Activated CD8-positive, alpha-beta memory T cell treated with anti-CD3 and anti-CD28 coated beads for 24 hours (primary cell): ENCODE results near the gene SRMS.
"Not testable (repeated sequence)": the region's sequence is repeated elsewhere in the genome, so short reads cannot be mapped to it uniquely, and the experiment has no call there.

Experiments used
- DNase-seq: peaks from one replicate; pipeline ENCODE4 v3.0.0-alpha.2; 2020

The SRMS gene

DNA sequence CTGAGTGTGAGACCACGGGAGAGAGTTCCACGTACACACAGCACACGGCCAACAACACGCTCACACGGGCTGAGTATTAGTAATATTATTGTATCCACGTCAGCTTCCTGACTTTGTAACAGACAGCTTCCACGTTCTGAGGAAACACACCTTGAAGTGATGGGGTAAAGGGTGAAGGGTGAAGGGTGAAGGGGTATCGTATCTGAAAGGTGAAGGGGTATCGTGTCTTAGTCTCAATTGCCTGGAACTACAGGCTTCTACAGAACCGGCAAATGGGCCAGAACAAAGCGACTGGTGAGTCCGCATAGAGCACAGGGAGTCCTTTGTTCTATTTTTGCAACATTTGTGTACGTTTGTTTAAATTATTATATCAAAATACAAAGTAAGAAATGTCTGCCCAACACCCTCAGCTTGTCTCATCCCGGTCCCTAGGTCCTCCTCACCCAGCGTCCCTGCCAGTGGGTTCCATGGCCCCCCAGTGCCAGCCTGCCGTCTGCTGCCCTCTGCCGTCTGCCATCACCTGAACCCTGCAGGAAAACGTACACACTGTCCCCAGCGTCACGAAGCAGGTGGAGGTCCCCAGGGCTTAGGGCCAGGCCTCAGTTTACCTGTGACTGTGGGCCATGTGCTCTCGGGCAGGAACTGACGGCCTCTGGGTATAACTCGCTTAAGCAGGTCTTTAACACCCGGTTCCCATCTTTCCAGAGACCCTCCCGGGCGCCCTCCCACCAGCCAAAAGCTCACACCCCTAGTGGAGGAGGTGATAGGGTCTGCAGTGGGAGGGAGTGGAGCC is 30.9 kb upstream of the SRMS start:
- no peak for DNase-seq

DNA sequence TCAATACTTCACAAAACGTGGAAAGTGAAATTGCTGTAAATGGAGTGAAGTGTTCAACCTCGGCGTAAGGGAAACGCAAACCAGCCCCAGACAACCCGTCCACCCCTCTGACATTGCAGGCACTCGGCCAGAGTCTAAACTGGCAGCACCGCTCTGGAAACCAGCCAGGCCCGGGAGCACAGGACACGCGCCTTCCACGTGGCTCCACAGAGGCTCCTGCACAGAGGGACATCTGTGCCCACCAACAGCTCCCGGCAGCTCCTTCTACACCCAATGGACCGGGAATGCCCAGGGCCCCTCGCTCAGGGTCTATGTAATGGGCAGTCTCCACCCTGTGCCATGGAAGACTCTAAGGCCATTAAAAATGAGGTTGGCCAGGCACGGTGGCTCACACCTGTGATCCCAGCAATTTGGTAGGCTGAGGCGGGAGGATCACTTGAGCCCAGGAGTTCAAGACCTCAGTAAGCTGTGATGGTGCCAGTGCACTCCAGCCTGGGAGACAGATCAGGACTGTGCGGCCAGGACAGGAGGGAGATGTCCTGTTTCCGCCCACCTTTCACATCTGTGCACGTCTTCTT is 29.9 kb upstream of the SRMS start:
- no peak for DNase-seq

DNA sequence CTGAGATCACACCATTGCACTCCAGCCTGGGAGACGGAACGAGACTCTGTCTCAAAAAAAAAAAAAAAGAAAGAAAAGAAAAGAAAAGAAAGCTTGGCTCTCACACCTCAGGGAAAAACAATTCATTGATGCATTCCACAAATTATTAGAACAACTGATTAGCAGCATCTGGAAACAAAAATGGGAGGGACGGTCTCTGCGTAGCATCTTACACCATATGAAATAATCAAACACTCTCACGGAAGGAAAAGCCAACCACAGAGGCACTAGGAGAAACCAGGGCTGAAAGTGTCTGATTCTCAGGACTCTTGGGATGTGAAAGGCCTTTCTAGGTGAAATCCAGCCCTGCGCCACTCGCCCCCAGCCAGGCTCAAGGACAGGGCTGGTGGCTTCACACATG is 28.8 kb upstream of the SRMS start:
- DNase-seq, result no peak

GRCh38 chr20:63574829-63575743 is 27.5 kb upstream of the SRMS start:
- DNase-seq, result no peak

- peak; percentile 73 for DNase-seq
Observed at GRCh38 chr20:63574156-63574828, 26.7 kb upstream of the SRMS start, which contains the start of gene HELZ2. HELZ2 (minus strand) TSS chr20:63574239; CDS start chr20:63572385, 1,854 bp downstream.

DNA sequence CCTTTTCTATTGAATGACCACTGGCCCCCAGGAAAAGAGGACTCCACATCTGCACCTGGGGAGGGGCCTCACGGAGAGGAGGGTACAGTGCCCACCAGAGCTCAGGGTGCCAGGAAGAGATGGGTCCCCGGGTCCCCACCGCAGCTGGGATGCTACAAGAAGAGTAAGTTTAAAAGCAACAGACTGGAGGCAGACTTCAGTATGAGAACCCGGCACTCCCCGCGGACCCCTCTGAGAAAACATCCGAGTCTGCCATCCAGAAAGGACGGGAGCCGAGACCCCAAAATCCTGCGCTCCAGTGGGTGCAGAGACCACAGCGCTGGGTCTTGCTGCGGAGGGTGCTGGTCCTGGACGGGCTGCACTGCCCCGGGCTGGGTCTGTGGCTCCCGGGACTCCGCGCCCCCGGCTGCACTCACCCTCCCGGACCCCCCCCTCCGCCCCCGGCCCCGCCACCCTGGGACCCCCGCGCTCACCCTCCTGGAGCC is 26.1 kb upstream of the SRMS start:
- no peak for DNase-seq

- no peak for DNase-seq
Observed at GRCh38 chr20:63572788-63573646, 25.5 kb upstream of the SRMS start.

DNA sequence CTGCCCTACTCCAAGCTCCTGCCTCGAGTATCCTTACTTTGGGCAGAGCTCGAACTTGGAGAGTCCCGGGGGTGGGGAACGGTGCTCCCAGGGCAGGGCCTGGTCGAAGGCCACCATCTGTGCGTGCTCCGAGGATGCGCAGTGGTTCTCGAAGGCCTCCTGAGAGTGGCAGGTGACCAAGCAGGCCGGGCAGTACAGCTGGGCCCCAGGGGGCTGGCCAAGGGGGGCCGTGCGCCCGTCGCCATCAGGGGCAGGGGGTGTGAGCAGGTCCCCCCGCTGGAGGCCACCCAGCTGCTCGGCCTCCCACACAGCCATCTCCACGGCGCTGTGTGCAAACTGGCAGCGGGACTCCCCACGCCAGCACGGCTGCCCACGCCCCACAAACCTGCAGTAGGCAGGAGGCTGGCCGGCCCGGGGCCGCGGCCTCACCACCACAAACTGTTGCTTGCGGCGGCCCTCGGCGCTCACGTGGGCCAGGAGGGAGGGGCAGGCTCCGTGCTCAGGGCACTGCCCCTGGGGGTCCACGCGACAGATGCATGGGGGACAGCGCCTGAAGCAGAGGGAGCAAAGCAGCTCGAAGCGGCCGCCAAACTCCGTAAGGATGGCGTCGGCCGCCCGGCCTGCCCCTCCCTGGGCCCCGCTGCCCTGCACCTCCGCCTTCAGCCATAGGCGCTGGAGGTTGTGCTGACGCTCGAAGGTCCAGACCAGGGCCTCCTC is 24.7 kb upstream of the SRMS start:
- DNase-seq, result no peak

- not testable (repeated sequence) for DNase-seq
Observed at GRCh38 chr20:63571087-63571478, 23.5 kb upstream of the SRMS start.

- DNase-seq, result no peak
Observed at GRCh38 chr20:63570281-63571086, 22.9 kb upstream of the SRMS start.

- no peak for DNase-seq
Observed at GRCh38 chr20:63568986-63569949, 21.7 kb upstream of the SRMS start.

DNA sequence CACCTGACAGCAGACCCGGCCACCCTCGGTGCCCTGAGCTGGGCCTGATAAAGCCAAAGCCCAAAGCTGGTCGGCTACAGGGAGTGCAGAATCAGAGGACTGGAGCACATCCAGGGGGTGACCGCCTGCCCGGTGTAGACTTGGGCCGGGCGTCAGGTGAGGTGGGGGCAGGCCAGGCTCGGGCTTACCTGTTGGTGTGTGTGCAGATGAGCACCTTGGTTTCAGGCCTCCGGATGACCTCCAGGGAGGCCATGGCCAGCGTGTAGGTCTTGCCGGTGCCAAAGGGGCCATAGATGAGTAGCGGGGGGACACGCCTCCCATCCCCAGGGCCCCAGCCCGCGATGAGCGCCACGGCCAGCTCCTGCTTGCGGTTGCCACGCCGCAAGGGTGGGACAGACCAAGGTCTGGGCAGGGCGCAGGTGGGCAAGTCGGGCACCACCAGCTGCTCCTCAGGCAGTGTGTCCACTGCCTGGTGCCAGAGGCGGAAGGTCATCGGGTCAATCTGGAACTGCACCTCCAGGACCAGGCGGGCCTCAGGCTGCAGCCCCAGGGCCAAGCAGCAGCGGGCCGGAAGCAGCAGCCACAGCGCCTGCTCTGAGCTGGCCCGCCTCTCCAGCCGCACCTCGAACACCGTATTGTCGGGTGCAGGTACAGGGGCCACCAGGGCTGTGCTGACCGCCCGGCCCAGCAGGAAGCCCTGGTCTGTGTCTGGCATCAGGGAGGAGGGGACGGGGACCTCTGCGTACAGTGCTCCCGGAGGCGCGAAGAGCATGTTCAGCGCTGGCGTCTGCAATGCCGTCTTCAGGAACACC is 20.8 kb upstream of the SRMS start:
- DNase-seq, result no peak

DNA sequence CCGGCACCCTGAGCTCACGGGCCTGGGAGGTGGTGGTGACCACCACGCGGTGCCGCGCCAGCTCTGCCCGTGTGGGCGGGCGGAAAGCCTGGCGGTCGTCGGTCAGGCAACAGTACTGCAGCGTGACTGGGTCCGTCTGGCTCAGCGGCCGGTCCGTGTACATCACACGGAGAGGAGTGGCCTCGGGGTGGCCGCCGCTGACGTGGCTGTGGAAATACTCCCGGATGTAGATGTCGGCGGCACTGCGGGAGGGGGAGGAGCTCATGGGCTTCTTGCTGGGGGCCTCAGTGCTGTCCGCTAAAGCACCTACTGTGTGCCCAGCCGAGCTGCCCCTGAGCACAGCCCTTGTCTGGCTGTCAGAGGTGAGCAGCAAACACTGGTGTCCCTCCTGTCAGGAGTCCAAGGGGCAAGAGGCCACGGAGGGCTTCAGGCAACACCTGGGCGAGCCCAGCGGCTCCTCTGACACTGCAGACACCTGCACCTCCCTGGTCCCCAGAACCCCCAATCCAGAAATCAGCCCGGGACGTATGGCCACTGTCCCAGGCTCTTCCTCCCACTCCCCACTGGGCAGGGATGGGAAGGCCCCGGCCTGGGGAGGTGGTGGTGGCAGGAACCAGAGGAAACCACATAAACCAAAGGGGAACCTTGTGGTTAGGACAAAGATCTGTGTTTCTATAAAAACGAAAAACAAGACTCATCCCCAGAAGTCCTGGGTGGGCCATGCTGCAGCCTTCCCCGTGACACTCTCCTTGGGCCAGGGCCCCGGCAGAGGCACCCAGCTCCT is 20.0 kb upstream of the SRMS start:
- DNase-seq, result peak; percentile 82

DNA sequence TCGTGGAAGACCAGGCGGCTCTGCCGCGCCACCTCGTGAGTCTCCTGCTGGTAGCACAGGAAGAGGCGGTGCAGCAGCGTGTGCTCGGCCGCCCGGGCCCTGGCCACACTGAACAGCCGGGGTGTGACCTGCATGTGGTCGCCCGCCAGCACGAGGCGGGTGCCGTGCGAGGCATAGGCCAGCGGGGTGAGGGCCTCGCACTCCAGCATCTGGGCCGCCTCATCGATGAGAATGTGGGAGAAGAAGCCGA is 19.5 kb upstream of the SRMS start:
- no peak for DNase-seq

GRCh38 chr20:63566395-63567135 is 19.0 kb upstream of the SRMS start:
- no peak for DNase-seq

GRCh38 chr20:63565699-63566335 is 18.3 kb upstream of the SRMS start:
- no peak for DNase-seq
